Measurements from ENCODE around the gene TNFAIP8. TPM values are rescaled to one million over a fixed set of nuclear protein-coding genes. Genes with fewer than 3 reads are reported as not detected.

Gene TNFAIP8
- total RNA-seq, 5 donors from 2014 or later (not counting 1 experiment from before 2014, with no cell fraction given) = 128 to 145 (median 135) TPM

DNA sequence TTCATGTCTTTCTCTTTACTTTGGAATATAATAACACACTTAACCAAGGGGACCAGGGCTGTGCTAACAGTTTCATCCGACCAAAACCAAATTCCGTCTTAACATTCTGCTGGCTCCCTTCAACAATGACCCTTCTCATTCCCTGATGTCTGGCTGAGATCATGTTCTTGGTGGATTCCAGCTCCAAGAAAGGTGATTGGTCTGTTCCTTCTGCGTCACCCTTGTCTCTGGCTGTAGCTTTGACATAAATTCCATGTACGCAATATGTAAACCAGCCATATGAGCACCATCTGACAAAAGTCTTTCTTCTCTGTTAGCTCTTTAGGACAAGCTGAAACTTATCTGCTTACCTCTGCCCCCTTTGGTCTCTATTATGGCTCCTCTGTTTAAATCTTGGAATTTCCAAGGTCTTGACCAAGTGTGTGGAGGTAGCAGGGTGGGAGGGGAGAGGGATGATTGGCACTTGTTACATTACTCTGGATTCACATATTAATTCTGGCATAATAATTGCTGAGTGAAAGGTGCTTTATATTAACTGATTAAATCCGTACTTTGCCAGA lies 50.8 kb downstream of the TNFAIP8 start:
- DNase-seq (no peak), ATAC-seq (replicated peaks in 1 of 4) (no peak)
- H3K27me3 ChIP-seq (replicated peaks in 1 of 2; ENCODE audit: control insufficient read depth in 2 of 2, extremely low read depth in 1 of 2, insufficient read depth in 2 of 2, low read length in 1 of 2) = peaks cover 0 to under 1% of the 10 kb centered on the region in 2 experiments
- Mint-ChIP-seq H3K4me1 (peaks cover 9 to 24% (median 21%) of the 10 kb centered on the region in 3 donors), H3K27me3 (no peaks in the 10 kb centered on the region), H3K36me3 (no peaks in the 10 kb centered on the region), H3K27ac (no peak overlapping the region), H3K9me3 (no peaks in the 10 kb centered on the region), H3K4me3 (no peak overlapping the region)
- no peaks in the 10 kb centered on the region for H3K9me3 ChIP-seq
- H3K4me3 ChIP-seq (ENCODE audit: control insufficient read depth in 1 of 2, extremely low read depth in 1 of 2, low read length in 1 of 2) = no peak overlapping the region
- no peak overlapping the region for H3K27ac ChIP-seq (ENCODE audit: low read length)
- 100% methylated on average over 2 of the region's 5 CpGs for WGBS (ENCODE audit: insufficient coverage)
- CTCF ChIA-PET = interaction anchor here (0.6 to 1.0 kb wide), 2 partner anchors 91 to 99 kb away, joined by 3 to 4 read pairs; no protein-coding TSS in a partner anchor
- POLR2A ChIA-PET = no interaction called here
- peaks cover 2 to 5% of the 10 kb centered on the region in 2 experiments for H3K4me1 ChIP-seq (ENCODE audit: control insufficient read depth in 1 of 2, extremely low read depth in 1 of 2, insufficient read depth in 2 of 2, low read length in 2 of 2)
- H3K36me3 ChIP-seq (ENCODE audit: control insufficient read depth in 2 of 2, extremely low read depth in 1 of 2, insufficient read depth in 1 of 2, low read length in 1 of 2) = no peaks in the 10 kb centered on the region

DNA sequence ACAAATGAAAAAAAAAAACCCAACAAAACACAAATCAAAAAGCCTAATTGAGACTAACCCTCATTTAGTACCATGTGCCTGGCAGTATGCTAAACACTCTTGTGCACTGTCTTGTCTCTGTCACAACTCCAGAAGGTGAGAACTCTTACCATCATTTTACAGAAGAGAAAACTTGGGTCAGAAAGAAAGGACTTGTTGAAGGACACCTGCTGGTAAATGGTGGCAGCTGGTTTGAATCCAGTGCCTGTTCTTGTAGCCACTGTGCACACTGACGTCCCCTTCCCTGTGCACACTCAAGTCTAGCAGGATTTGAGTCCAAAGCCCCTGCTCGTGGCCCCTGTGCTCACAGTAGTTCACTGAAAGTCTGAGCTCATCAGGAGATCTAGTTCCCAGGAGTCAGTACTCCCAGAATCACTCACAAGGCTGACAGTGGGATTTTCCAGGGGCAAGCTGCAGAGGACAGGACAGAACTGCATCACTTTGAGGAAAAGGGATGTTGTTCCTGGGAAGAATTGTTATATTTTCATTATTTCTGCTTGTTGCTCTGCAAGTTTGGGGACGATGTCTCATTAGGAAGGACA lies 53.5 kb downstream of the TNFAIP8 start:
- POLR2A ChIA-PET = interaction anchor here in 1 of 2 donors (0.5 to 0.6 kb wide), 2 partner anchors 251 to 418 kb away, joined by 5 to 8 read pairs; no protein-coding TSS in a partner anchor
- Histone ChIP-seq H3K9me3 (no peaks in the 10 kb centered on the region), H3K27me3 (replicated peaks in 1 of 2; ENCODE audit: control insufficient read depth in 2 of 2, extremely low read depth in 1 of 2, insufficient read depth in 2 of 2, low read length in 1 of 2) (peaks cover 0 to 2% of the 10 kb centered on the region in 2 experiments), H3K4me3 (ENCODE audit: control insufficient read depth in 1 of 2, extremely low read depth in 1 of 2, low read length in 1 of 2) (no peak overlapping the region), H3K36me3 (ENCODE audit: control insufficient read depth in 2 of 2, extremely low read depth in 1 of 2, insufficient read depth in 1 of 2, low read length in 1 of 2) (no peaks in the 10 kb centered on the region), H3K27ac (ENCODE audit: low read length) (no peak overlapping the region), H3K4me1 (ENCODE audit: control insufficient read depth in 1 of 2, extremely low read depth in 1 of 2, insufficient read depth in 2 of 2, low read length in 2 of 2) (peaks cover 7 to 8% of the 10 kb centered on the region in 2 experiments)
- Mint-ChIP-seq H3K4me3 (no peak overlapping the region), H3K4me1 (peaks cover 16 to 26% (median 23%) of the 10 kb centered on the region in 3 donors), H3K27ac (no peak overlapping the region), H3K27me3 (no peaks in the 10 kb centered on the region), H3K9me3 (no peaks in the 10 kb centered on the region), H3K36me3 (no peaks in the 10 kb centered on the region)
- CTCF ChIA-PET = interaction anchor here (0.5 to 4.4 kb wide), 15 partner anchors 9 to 422 kb away, joined by 3 to 29 read pairs (median 3); partner anchors contain the start of gene DTWD2 (in 1 of the 2)
- DNase-seq = peak in 1 of 35 experiments; percentile 29
- peak in 1 of 4 experiments; percentile 27 for ATAC-seq (replicated peaks in 1 of 4)
- WGBS (ENCODE audit: insufficient coverage) = 57% methylated on average over 1 of the region's 3 CpGs

DNA sequence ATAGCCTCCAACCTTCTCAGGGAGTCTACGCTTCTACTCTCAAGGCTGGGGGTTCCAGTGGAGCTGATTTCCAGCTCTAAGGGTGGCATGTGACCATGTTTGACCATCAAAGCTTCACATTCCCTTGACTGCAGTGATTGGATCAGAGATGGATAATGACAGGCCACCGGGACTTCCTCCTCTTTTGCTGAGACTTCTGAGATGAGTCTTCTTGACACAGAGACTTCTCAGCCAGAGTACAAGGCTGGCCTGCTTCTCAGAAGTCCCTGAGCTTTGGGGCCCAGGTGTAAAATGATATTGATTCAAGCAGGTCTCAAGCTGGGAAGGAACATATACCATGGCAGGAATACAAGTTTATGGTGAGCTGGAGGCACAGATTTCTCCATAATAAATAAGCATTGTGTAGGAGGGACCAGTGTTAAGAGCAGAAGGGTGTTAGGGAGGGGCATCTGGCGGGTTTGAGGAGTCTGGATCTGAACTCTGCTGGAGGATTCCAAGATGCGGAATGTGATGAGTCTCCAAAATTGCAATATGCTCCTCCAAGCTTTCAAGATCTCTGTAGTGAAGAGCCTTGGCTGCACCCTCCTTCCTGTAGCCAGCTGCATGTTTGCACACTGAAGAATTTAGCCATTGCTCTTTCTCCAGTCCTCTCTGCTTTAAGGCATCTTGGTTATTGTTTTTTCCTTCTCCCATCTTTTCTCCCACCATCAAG lies 54.8 kb downstream of the TNFAIP8 start:
- ATAC-seq (replicated peaks in 1 of 4) = no peak
- H3K4me3 Mint-ChIP-seq = no peak overlapping the region

GRCh38 chr5:119411361-119412278 lies 55.8 kb downstream of the TNFAIP8 start:
- ATAC-seq (replicated peaks in 1 of 4) (peak; percentile 81 to 90 (median 84)), DNase-seq (peak in 32 of 35 experiments; percentile 12 to 87 (median 40))
- Mint-ChIP-seq H3K4me1 (peaks cover 14 to 23% (median 20%) of the 10 kb centered on the region in 3 donors), H3K4me3 (peak overlapping the region; percentile 79 to 85 (median 84)), H3K36me3 (no peaks in the 10 kb centered on the region), H3K27ac (peak overlapping the region; percentile 75 to 80), H3K9me3 (no peaks in the 10 kb centered on the region), H3K27me3 (no peaks in the 10 kb centered on the region)
- 0% methylated on average over 4 of the region's 15 CpGs for WGBS (ENCODE audit: insufficient coverage)
- ChIA-PET POLR2A (interaction anchor here in 1 of 2 donors (0.6 to 1.2 kb wide), 2 partner anchors 99 to 140 kb away, joined by 3 read pairs; no protein-coding TSS in a partner anchor), CTCF (interaction anchor here (0.5 to 4.4 kb wide), 61 partner anchors 11 to 425 kb away, joined by 3 to 47 read pairs (median 4); partner anchors contain the start of genes DMXL1 (in 2 of the 2) and DTWD2 (in 2 of the 2))
- no peak overlapping the region for H3K27ac ChIP-seq (ENCODE audit: low read length)
- no peaks in the 10 kb centered on the region for H3K36me3 ChIP-seq (ENCODE audit: control insufficient read depth in 2 of 2, extremely low read depth in 1 of 2, insufficient read depth in 1 of 2, low read length in 1 of 2)
- H3K27me3 ChIP-seq (replicated peaks in 1 of 2; ENCODE audit: control insufficient read depth in 2 of 2, extremely low read depth in 1 of 2, insufficient read depth in 2 of 2, low read length in 1 of 2) = peaks cover 0 to 2% of the 10 kb centered on the region in 2 experiments
- H3K4me1 ChIP-seq (ENCODE audit: control insufficient read depth in 1 of 2, extremely low read depth in 1 of 2, insufficient read depth in 2 of 2, low read length in 2 of 2) = peaks cover 7 to 8% of the 10 kb centered on the region in 2 experiments
- peak overlapping the region; percentile 48 to 88 for H3K4me3 ChIP-seq (ENCODE audit: control insufficient read depth in 1 of 2, extremely low read depth in 1 of 2, low read length in 1 of 2)
- no peaks in the 10 kb centered on the region for H3K9me3 ChIP-seq

More for the DNA sequence above, 54.8 kb downstream of the TNFAIP8 start:
- Mint-ChIP-seq H3K4me1 (peaks cover 16 to 24% (median 23%) of the 10 kb centered on the region in 3 donors), H3K36me3 (no peaks in the 10 kb centered on the region), H3K27me3 (no peaks in the 10 kb centered on the region), H3K9me3 (no peaks in the 10 kb centered on the region), H3K27ac (no peak overlapping the region)
- POLR2A ChIA-PET = interaction anchor here in 1 of 2 donors (0.6 kb wide), 1 partner anchor 139 kb away, joined by 3 read pairs; no protein-coding TSS in a partner anchor
- no peak for DNase-seq
- Histone ChIP-seq H3K9me3 (no peaks in the 10 kb centered on the region), H3K4me1 (ENCODE audit: control insufficient read depth in 1 of 2, extremely low read depth in 1 of 2, insufficient read depth in 2 of 2, low read length in 2 of 2) (peaks cover 7 to 8% of the 10 kb centered on the region in 2 experiments), H3K36me3 (ENCODE audit: control insufficient read depth in 2 of 2, extremely low read depth in 1 of 2, insufficient read depth in 1 of 2, low read length in 1 of 2) (no peaks in the 10 kb centered on the region), H3K27ac (ENCODE audit: low read length) (no peak overlapping the region), H3K27me3 (replicated peaks in 1 of 2; ENCODE audit: control insufficient read depth in 2 of 2, extremely low read depth in 1 of 2, insufficient read depth in 2 of 2, low read length in 1 of 2) (peaks cover 0 to 2% of the 10 kb centered on the region in 2 experiments), H3K4me3 (ENCODE audit: control insufficient read depth in 1 of 2, extremely low read depth in 1 of 2, low read length in 1 of 2) (no peak overlapping the region)
- 83% methylated on average over 3 of the region's 4 CpGs for WGBS (ENCODE audit: insufficient coverage)
- CTCF ChIA-PET = interaction anchor here (0.8 to 4.4 kb wide), 17 partner anchors 10 to 423 kb away, joined by 3 to 47 read pairs (median 7); partner anchors contain the start of gene DTWD2 (in 2 of the 2)

DNA sequence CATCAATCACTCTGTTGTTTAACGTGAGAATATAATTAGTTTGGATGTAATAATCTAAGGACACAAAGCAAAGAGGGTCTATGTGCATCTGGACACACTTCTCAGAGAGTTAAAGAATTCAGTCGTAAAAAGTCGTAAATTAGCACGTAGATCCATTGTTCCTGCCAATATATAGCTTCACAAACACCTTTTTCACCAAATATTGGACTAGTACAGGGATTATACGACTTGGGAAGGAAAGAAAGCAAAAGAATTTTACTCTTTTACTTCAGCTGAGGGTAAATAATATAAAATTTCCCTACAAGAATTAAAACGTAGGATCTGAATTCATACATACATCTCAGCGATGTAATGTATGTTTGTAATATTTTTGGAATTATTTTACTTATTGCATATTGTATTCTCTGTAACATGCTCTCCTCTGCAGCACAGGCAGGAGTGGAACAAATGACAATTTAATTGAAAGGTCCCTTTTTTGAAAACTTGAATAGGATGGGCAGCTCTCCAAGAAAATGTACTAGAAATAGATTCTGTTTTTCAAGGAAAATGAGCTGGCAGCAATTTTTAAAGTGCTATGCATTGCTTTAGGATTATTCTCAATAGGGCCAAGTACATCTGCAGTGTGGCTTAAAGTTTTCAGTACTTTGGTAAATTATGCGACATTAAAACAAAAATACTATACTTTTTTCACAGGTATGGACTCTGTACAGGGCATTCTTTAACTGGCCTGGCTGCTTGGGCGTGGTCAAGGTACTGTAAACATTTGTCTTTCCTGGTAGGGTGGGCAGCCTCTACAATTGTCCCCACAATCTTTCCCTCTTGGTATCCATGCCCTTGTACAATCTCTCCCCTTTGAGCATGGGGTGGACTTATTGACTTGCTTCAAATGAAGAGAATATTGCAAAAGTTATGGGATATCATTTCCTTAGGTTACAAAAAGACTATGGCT lies 56.7 kb downstream of the TNFAIP8 start:
- Histone ChIP-seq H3K4me1 (ENCODE audit: control insufficient read depth in 1 of 2, extremely low read depth in 1 of 2, insufficient read depth in 2 of 2, low read length in 2 of 2) (peaks cover 7 to 8% of the 10 kb centered on the region in 2 experiments), H3K27ac (ENCODE audit: low read length) (no peak overlapping the region), H3K36me3 (ENCODE audit: control insufficient read depth in 2 of 2, extremely low read depth in 1 of 2, insufficient read depth in 1 of 2, low read length in 1 of 2) (no peaks in the 10 kb centered on the region), H3K9me3 (no peaks in the 10 kb centered on the region), H3K4me3 (ENCODE audit: control insufficient read depth in 1 of 2, extremely low read depth in 1 of 2, low read length in 1 of 2) (no peak overlapping the region), H3K27me3 (replicated peaks in 1 of 2; ENCODE audit: control insufficient read depth in 2 of 2, extremely low read depth in 1 of 2, insufficient read depth in 2 of 2, low read length in 1 of 2) (peaks cover 0 to 2% of the 10 kb centered on the region in 2 experiments)
- CTCF ChIA-PET = interaction anchor here (0.6 to 4.4 kb wide), 53 partner anchors 10 to 426 kb away, joined by 3 to 47 read pairs (median 4); partner anchors contain the start of genes DTWD2 (in 2 of the 2) and DMXL1 (in 1 of the 2)
- Mint-ChIP-seq H3K36me3 (no peaks in the 10 kb centered on the region), H3K27me3 (no peaks in the 10 kb centered on the region), H3K4me1 (peaks cover 17 to 26% (median 24%) of the 10 kb centered on the region in 3 donors), H3K9me3 (no peaks in the 10 kb centered on the region), H3K27ac (peak overlapping the region in 1 of 2 donors; percentile 80), H3K4me3 (peak overlapping the region; percentile 79 to 85 (median 84))
- no CpG with 5 or more reads among the region's 9 CpGs for WGBS (ENCODE audit: insufficient coverage)
- no peak for DNase-seq
- no peak for ATAC-seq (replicated peaks in 1 of 4)
- POLR2A ChIA-PET = interaction anchor here (0.6 to 1.2 kb wide), 5 partner anchors 100 to 425 kb away, joined by 3 to 10 read pairs (median 3); no protein-coding TSS in a partner anchor
